Nephron progenitor cell (in vitro differentiated cells): ENCODE measurements around the gene PSMD11.
A peak's percentile ranks its signal among the peaks of the same experiment; 100 is the strongest.

ENCODE experiments used
- DNase-seq: peaks from one replicate; pipeline ENCODE4 v3.0.0; 2021
- H3K27ac Mint-ChIP-seq: 2 replicates; pipeline ENCODE4 v1.8.0; 2021; ENCODE audit warnings: mild to moderate bottlenecking, moderate library complexity, mixed read lengths
- H3K27me3 Mint-ChIP-seq: 2 replicates; pipeline ENCODE4 v1.8.0; 2021; ENCODE audit warnings: mild to moderate bottlenecking, low read depth, mixed read lengths; ENCODE audit not compliant: poor library complexity
- H3K36me3 Mint-ChIP-seq: 2 replicates; pipeline ENCODE4 v1.8.0; 2021; ENCODE audit warnings: low read depth, mixed read lengths
- H3K4me1 Mint-ChIP-seq: 2 replicates; pipeline ENCODE4 v1.8.0; 2021; ENCODE audit warnings: mixed read lengths
- H3K4me3 Mint-ChIP-seq: 2 replicates; pipeline ENCODE4 v1.8.0; 2021; ENCODE audit warnings: mild to moderate bottlenecking, moderate library complexity, mixed read lengths
- H3K9me3 Mint-ChIP-seq: 2 replicates; pipeline ENCODE4 v1.8.0; 2021; ENCODE audit warnings: mild to moderate bottlenecking, moderate library complexity, mixed read lengths
- TF ChIP-seq, protein P1 (sequence below): fragments of 200-600 bp; sonication (generic); IDR thresholded peaks from 2 replicates; pipeline ENCODE4 v1.5.0; 2021; ENCODE audit warnings: antibody characterized with exemption

Gene PSMD11

GRCh38 chr17:32484628-32485027 is 40.3 kb downstream of the PSMD11 start:
- Mint-ChIP-seq H3K27me3 (peaks cover 6% of the 10 kb centered on the region), H3K27ac (no peak overlapping the region)

GRCh38 chr17:32485261-32486110 is 41.2 kb downstream of the PSMD11 start:
- peaks cover 14% of the 10 kb centered on the region for H3K36me3 Mint-ChIP-seq
- DNase-seq: no peak
- TF ChIP-seq, protein P1, sequence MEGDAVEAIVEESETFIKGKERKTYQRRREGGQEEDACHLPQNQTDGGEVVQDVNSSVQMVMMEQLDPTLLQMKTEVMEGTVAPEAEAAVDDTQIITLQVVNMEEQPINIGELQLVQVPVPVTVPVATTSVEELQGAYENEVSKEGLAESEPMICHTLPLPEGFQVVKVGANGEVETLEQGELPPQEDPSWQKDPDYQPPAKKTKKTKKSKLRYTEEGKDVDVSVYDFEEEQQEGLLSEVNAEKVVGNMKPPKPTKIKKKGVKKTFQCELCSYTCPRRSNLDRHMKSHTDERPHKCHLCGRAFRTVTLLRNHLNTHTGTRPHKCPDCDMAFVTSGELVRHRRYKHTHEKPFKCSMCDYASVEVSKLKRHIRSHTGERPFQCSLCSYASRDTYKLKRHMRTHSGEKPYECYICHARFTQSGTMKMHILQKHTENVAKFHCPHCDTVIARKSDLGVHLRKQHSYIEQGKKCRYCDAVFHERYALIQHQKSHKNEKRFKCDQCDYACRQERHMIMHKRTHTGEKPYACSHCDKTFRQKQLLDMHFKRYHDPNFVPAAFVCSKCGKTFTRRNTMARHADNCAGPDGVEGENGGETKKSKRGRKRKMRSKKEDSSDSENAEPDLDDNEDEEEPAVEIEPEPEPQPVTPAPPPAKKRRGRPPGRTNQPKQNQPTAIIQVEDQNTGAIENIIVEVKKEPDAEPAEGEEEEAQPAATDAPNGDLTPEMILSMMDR: no peak
- H3K4me3 Mint-ChIP-seq: peak overlapping the region; percentile 72
- no peaks in the 10 kb centered on the region for H3K9me3 Mint-ChIP-seq
- H3K27me3 Mint-ChIP-seq: peaks cover 6% of the 10 kb centered on the region
- peaks cover 60% of the 10 kb centered on the region for H3K4me1 Mint-ChIP-seq
- no peak overlapping the region for H3K27ac Mint-ChIP-seq

More at GRCh38 chr17:32484628-32485027, 40.3 kb downstream of the PSMD11 start:
- no peak for DNase-seq
- peaks cover 21% of the 10 kb centered on the region for H3K36me3 Mint-ChIP-seq
- peaks cover 52% of the 10 kb centered on the region for H3K4me1 Mint-ChIP-seq
- no peak overlapping the region for H3K4me3 Mint-ChIP-seq
- TF ChIP-seq, protein P1: no peak
- no peaks in the 10 kb centered on the region for H3K9me3 Mint-ChIP-seq

GRCh38 chr17:32486111-32486700 is 41.9 kb downstream of the PSMD11 start:
- Mint-ChIP-seq H3K9me3 (no peaks in the 10 kb centered on the region), H3K36me3 (peaks cover 11% of the 10 kb centered on the region), H3K27ac (no peak overlapping the region), H3K27me3 (peaks cover 6% of the 10 kb centered on the region), H3K4me3 (peak overlapping the region; percentile 72), H3K4me1 (peaks cover 67% of the 10 kb centered on the region)
- DNase-seq: peak; percentile 78
- TF ChIP-seq, protein P1: no peak

- Mint-ChIP-seq H3K4me3 (peak within 1 kb of the TSS; percentile 93), H3K36me3 (peaks cover 11% of the 10 kb centered on the region), H3K27me3 (peaks cover 6% of the 10 kb centered on the region), H3K27ac (peak within 1 kb of the TSS; percentile 28), H3K4me1 (peaks cover 74% of the 10 kb centered on the region), H3K9me3 (no peaks in the 10 kb centered on the region)
- DNase-seq: peak; percentile 90
- TF ChIP-seq, protein P1: no peak
Observed at GRCh38 chr17:32486701-32487472, 42.6 kb downstream of the PSMD11 start, which contains the start of gene CDK5R1. TSS of gene CDK5R1 (plus strand) at chr17:32486993. CDS start at chr17:32487621, 628 bp downstream.

DNA sequence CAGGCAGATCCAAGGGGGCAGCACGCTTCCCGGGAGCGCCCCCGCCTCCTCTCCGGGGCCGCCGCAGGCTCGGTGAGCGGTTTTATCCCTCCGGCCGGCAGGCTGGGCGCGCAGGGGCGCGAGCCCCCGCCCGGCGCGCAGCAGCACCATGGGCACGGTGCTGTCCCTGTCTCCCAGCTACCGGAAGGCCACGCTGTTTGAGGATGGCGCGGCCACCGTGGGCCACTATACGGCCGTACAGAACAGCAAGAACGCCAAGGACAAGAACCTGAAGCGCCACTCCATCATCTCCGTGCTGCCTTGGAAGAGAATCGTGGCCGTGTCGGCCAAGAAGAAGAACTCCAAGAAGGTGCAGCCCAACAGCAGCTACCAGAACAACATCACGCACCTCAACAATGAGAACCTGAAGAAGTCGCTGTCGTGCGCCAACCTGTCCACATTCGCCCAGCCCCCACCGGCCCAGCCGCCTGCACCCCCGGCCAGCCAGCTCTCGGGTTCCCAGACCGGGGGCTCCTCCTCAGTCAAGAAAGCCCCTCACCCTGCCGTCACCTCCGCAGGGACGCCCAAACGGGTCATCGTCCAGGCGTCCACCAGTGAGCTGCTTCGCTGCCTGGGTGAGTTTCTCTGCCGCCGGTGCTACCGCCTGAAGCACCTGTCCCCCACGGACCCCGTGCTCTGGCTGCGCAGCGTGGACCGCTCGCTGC is 43.3 kb downstream of the PSMD11 start:
- H3K27me3 Mint-ChIP-seq: peaks cover 6% of the 10 kb centered on the region
- H3K27ac Mint-ChIP-seq: peak overlapping the region; percentile 28
- peak; percentile 55 for DNase-seq
- no peaks in the 10 kb centered on the region for H3K9me3 Mint-ChIP-seq
- TF ChIP-seq, protein P1: no peak
- H3K36me3 Mint-ChIP-seq: peaks cover 11% of the 10 kb centered on the region
- H3K4me3 Mint-ChIP-seq: peak overlapping the region; percentile 93
- H3K4me1 Mint-ChIP-seq: peaks cover 78% of the 10 kb centered on the region
